ENCODE data around the gene ALPI.
A peak's percentile ranks its signal among the peaks of the same experiment; 100 is the strongest.
"Not testable (repeated sequence)": the region's sequence is repeated elsewhere in the genome, so short reads cannot be mapped to it uniquely, and the experiment has no call there.

The ALPI gene

GRCh38 chr2:232443669-232444408 lies 12.1 kb upstream of the ALPI start:
- DNase-seq: not testable (repeated sequence)

- peak; percentile 42 for DNase-seq
Observed at GRCh38 chr2:232444409-232445148, 11.4 kb upstream of the ALPI start.

- DNase-seq: not testable (repeated sequence)
Observed at GRCh38 chr2:232445149-232445885, 10.6 kb upstream of the ALPI start.

GRCh38 chr2:232446266-232446777 lies 9.6 kb upstream of the ALPI start:
- not testable (repeated sequence) for DNase-seq

- DNase-seq: no peak
Observed at GRCh38 chr2:232447091-232447620, 8.8 kb upstream of the ALPI start.

DNA sequence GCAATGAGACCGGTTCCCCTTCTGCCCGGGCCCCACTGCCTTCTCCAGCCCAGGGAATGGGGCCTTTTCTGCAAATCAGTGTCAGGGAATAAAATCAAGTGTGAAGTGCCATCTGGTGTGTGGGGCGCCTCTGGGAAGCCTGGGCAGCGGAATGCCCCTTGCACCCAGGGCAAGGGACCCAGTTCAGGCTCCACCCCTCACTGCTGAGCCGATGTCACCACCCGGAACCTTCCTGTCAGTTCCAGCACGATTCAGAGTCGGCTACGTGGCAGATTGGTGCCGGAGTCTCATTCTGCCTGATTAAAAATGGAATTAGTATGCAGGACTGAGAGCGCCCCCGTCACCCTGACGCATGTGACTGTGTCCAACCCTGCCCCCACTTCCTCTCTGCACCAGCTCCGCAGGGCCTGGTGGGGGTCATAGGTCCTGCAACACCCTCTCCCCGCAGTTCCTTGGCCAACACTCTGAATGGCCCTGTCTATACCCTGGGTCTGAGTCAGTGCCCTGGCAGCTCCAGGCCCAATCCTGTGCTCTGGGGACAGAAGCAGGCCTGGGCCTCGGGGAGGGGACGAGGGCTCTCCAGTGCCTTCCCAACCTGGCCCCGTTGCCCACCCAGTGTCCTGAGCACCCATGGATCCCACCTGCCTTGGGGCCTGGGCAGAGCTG lies 8.2 kb upstream of the ALPI start:
- no peak for DNase-seq

GRCh38 chr2:232448304-232448690 lies 7.7 kb upstream of the ALPI start:
- DNase-seq: no peak

- DNase-seq: no peak
Observed at GRCh38 chr2:232449964-232450363, 6.0 kb upstream of the ALPI start.

- DNase-seq: not testable (repeated sequence)
Observed at GRCh38 chr2:232451645-232452044, 4.3 kb upstream of the ALPI start.

DNA sequence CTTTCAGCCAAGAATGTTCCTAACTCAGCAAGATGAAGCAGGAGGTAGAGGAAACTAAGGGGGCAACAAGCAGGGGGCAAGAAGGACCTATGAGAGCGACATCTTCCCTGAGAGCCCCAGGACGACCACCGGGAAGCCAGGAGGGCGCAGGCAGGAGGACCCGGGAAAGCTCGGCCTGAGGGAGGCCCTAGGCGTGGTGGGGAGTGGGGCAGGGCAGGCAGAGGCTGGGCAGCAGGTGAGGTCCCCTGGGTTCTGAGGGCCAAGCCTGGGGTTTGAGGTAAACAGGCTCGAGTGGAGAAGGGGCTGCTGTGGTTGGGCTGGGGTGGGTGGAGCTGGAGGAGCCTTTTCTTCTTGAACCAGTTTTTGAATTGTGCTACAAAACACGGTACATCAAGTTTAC lies 1.3 kb upstream of the ALPI start:
- no peak for DNase-seq

DNA sequence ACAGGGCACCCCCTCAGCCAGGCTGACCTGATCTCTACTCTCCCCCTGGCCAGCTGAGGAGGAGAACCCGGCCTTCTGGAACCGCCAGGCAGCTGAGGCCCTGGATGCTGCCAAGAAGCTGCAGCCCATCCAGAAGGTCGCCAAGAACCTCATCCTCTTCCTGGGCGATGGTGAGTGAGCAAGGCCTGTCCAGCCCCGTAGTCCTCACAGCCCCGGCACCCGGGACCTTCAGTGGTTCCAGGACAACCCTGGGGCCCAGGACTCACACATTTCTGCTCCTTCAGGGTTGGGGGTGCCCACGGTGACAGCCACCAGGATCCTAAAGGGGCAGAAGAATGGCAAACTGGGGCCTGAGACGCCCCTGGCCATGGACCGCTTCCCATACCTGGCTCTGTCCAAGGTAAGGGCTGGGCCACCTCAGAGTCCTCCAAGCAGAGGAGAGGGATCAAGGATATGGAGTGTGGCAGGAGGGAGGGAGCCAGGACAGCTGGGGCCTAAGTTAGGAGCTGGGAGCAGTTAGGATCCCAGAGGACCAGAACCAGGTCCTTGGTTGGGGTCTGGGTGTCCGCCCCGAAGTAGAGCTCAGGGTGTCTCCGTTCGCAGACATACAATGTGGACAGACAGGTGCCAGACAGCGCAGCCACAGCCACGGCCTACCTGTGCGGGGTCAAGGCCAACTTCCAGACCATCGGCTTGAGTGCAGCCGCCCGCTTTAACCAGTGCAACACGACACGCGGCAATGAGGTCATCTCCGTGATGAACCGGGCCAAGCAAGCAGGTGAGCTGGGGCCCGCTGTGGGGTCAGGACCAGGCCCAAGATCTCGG lies 555 bp downstream of the ALPI start:
- DNase-seq: no peak

DNA sequence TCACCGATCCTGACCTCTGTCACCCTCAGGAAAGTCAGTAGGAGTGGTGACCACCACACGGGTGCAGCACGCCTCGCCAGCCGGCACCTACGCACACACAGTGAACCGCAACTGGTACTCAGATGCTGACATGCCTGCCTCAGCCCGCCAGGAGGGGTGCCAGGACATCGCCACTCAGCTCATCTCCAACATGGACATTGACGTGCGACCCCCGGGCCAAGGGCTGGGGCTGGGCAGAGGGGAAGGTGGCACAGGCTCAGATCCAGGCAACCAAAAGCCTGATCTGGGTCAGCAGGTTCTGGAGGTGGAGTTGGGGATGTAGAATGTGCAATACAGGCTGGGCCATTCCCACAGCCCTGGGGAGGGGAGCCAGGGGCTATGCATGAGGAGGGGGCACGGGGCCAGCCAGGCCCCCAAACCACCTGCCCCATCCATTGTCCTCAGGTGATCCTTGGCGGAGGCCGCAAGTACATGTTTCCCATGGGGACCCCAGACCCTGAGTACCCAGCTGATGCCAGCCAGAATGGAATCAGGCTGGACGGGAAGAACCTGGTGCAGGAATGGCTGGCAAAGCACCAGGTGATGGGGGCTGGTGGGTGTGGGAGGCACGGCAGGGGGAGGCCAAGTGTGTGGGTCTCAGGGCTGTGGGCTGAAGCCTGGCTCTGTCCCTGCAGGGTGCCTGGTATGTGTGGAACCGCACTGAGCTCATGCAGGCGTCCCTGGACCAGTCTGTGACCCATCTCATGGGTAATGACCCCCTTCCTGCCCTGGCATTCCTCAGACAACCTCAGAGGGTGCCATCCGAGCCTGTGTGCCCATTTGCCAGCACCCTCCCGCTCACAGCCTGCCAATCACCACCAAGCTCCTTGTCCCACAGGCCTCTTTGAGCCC lies 1.4 kb downstream of the ALPI start:
- no peak for DNase-seq

- no peak for DNase-seq
Observed at GRCh38 chr2:232458051-232458660, 2.2 kb downstream of the ALPI start.

DNA sequence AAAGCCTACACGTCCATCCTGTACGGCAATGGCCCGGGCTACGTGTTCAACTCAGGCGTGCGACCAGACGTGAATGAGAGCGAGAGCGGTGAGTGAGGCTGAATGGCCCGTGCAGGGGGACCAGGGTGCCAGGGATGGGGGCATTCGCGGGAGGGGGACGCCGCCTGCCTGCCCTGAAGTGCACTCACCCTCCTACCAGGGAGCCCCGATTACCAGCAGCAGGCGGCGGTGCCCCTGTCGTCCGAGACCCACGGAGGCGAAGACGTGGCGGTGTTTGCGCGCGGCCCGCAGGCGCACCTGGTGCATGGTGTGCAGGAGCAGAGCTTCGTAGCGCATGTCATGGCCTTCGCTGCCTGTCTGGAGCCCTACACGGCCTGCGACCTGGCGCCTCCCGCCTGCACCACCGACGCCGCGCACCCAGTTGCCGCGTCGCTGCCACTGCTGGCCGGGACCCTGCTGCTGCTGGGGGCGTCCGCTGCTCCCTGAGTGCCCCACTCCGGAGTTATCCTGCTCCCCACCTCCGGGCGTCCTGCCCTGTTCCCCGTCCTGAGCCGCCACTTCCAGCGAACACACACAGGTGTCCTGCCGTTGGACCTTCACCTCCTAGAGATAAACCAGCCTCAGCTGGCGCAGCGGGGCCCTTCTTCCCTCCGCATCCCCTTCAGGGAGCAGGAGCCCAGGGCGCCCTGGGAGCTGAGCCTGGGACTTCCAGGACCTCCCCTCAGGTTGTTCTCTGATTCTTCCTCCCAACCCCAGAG lies 2.9 kb downstream of the ALPI start:
- no peak for DNase-seq

- no peak for DNase-seq
Observed at GRCh38 chr2:232459419-232460035, 3.6 kb downstream of the ALPI start.

DNA sequence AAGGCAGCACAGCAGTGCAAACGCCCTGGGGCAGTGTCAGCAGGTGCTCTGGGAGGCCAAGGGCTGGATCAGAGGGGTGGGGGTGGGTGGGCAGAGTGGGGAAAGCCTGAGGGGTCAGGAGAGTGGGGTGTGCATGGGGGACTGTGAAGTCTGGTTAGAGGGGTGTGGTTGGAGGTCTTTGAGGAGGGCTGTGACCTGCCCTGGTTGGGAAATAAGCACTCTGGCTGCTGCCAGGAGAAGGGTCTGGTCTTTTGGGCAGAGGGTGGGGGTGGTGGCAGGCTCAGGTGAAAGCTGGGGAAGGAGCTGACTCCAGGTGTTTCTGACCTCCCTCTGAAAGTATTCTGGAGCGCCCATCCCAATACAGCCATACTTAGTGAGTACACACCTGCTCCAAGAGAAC lies 4.2 kb downstream of the ALPI start:
- DNase-seq: no peak

- no peak for DNase-seq
Observed at GRCh38 chr2:232463701-232464543, 8.0 kb downstream of the ALPI start.

DNA sequence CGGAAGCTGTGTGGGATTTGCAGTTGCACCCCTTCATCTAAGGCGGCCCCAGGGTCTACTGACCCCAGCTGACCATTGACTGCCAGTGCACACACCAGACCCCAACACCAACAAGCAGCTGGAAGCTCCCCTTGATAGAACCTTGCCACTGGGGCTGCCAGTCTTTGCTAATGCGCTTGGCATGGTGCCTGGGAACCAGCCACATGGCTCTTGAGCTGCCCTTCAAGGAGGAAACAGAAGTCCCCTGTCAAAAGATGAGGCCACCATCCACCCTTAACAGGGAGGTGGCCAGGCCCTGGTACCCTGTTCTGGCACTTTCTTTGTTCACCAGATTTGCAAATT lies 8.6 kb downstream of the ALPI start:
- no peak for DNase-seq

Measured in effector CD4-positive, alpha-beta T cell (primary cell).